Neural cell (in vitro differentiated cells): ENCODE data around the gene DEK.

Source experiments
- CTCF ChIP-seq: fragments of 450-650 bp; IDR thresholded peaks from 2 replicates; pipeline ENCODE4 v1.5.1; 2014; ENCODE audit warnings: antibody characterized with exemption, mild to moderate bottlenecking, moderate library complexity; ENCODE audit not compliant: poor library complexity, severe bottlenecking
- EP300 ChIP-seq: fragments of 450-650 bp; conservative IDR thresholded peaks from 2 replicates; pipeline ENCODE4 v1.6.1; 2014; ENCODE audit warnings: antibody characterized with exemption, mild to moderate bottlenecking, moderate library complexity; ENCODE audit not compliant: poor library complexity, severe bottlenecking
- EZH2 ChIP-seq: fragments of 200-600, 300-800 bp; shearing (Covaris generic), sonication (generic); IDR thresholded peaks from 2 replicates; pipeline ENCODE4 v1.6.1; 2014; ENCODE audit warnings: antibody characterized with exemption, low read length, borderline replicate concordance, mild to moderate bottlenecking; ENCODE audit not compliant: insufficient read depth, poor library complexity, severe bottlenecking
- MXI1 ChIP-seq: fragments of 450-650 bp; conservative IDR thresholded peaks from 2 replicates; pipeline ENCODE4 v1.6.1; 2014; ENCODE audit warnings: antibody characterized with exemption, mild to moderate bottlenecking; ENCODE audit not compliant: poor library complexity, severe bottlenecking
- POLR2AphosphoS5 ChIP-seq: IDR thresholded peaks from 2 replicates; pipeline ENCODE4 v1.6.1; 2012
- RAD21 ChIP-seq: fragments of 450-650 bp; conservative IDR thresholded peaks from 2 replicates; pipeline ENCODE4 v1.6.1; 2014; ENCODE audit warnings: antibody characterized with exemption, mild to moderate bottlenecking, moderate library complexity
- REST ChIP-seq: IDR thresholded peaks from 2 replicates; pipeline ENCODE4 v1.6.1; 2012; ENCODE audit warnings: borderline replicate concordance
- SMC3 ChIP-seq: fragments of 450-650 bp; conservative IDR thresholded peaks from 2 replicates; pipeline ENCODE4 v1.6.1; 2014; ENCODE audit warnings: antibody characterized with exemption, mild to moderate bottlenecking, moderate library complexity; ENCODE audit not compliant: poor library complexity
- TAF1 ChIP-seq: IDR thresholded peaks from 2 replicates; pipeline ENCODE4 v1.6.1; 2012; ENCODE audit warnings: low read depth

- no peak for TF ChIP-seq CTCF
- TF ChIP-seq EZH2: no peak
- TF ChIP-seq POLR2AphosphoS5: no peak
- no peak for TF ChIP-seq EP300
- TF ChIP-seq MXI1: no peak
- no peak for TF ChIP-seq TAF1
- no peak for TF ChIP-seq REST
- TF ChIP-seq SMC3: no peak
- no peak for TF ChIP-seq RAD21
These were observed 52.1 kb downstream of the DEK start for GRCh38 chr6:18212231-18212630.
